GM23338 (cell line): Measurements from ENCODE around the gene NDRG2. TPM values are rescaled to one million over a fixed set of nuclear protein-coding genes. Genes with fewer than 3 reads are reported as not detected.

ENCODE experiments used
- ATAC-seq: fragments of 200-7000 bp; cut with Tn5 transposase; 3 replicates; pipeline ENCODE4 v1.9.1; 2020
- DNase-seq: peaks from one replicate; pipeline ENCODE4 v3.0.0-alpha.2; 2015; ENCODE audit warnings: low spot score
- H2AFZ ChIP-seq: fragments of 200-600 bp; sonication (generic); 2 replicates; pipeline ENCODE4 v1.8.0; 2016; ENCODE audit warnings: antibody characterized with exemption, mild to moderate bottlenecking, moderate library complexity
- H3F3A ChIP-seq: fragments of 200-600 bp; sonication (generic); replicated peaks from 2 replicates; pipeline ENCODE4 v1.8.0; 2017; ENCODE audit warnings: antibody characterized with exemption, mixed run types, low read depth
- H3K27ac ChIP-seq: fragments of 200-600 bp; sonication (generic); 2 replicates; pipeline ENCODE4 v1.6.1; 2016; ENCODE audit warnings: low read depth
- H3K27me3 ChIP-seq: fragments of 200-600 bp; sonication (generic); 2 replicates; pipeline ENCODE4 v1.8.0; 2016; ENCODE audit warnings: mild to moderate bottlenecking, mixed run types, moderate library complexity; ENCODE audit not compliant: insufficient read depth
- H3K36me3 ChIP-seq: fragments of 200-600 bp; sonication (generic); 2 replicates; pipeline ENCODE4 v1.8.0; 2016; ENCODE audit warnings: mild to moderate bottlenecking; ENCODE audit not compliant: insufficient read depth
- H3K4me1 ChIP-seq: fragments of 200-600 bp; sonication (generic); 2 replicates; pipeline ENCODE4 v1.8.0; 2016; ENCODE audit warnings: mild to moderate bottlenecking, moderate library complexity; ENCODE audit not compliant: insufficient read depth
- H3K4me2 ChIP-seq: fragments of 200-600 bp; sonication (generic); 2 replicates; pipeline ENCODE4 v1.7.1; 2017; ENCODE audit warnings: mixed run types
- H3K4me3 ChIP-seq: fragments of 200-600 bp; sonication (generic); 2 replicates; pipeline ENCODE4 v1.6.1; 2016; ENCODE audit warnings: mixed run types
- H3K79me2 ChIP-seq: fragments of 200-600 bp; sonication (generic); replicated peaks from 2 replicates; pipeline ENCODE4 v1.8.0; 2017; ENCODE audit warnings: mild to moderate bottlenecking; ENCODE audit not compliant: insufficient read depth
- H3K9me2 ChIP-seq: fragments of 200-600 bp; sonication (generic); 2 replicates; pipeline ENCODE4 v1.8.0; 2017; ENCODE audit not compliant: insufficient read depth
- H4K20me1 ChIP-seq: fragments of 200-600 bp; sonication (generic); replicated peaks from 2 replicates; pipeline ENCODE4 v1.8.0; 2017; ENCODE audit warnings: mild to moderate bottlenecking; ENCODE audit not compliant: insufficient read depth
- H3K27ac Mint-ChIP-seq: 2 replicates; pipeline ENCODE4 v1.8.0; 2020; ENCODE audit warnings: inconsistent platforms, mild to moderate bottlenecking, moderate library complexity, mixed read lengths
- H3K27me3 Mint-ChIP-seq: 3 replicates; pipeline ENCODE4 v1.8.0; 2022; ENCODE audit warnings: low read depth, mild to moderate bottlenecking, moderate library complexity, mixed read lengths, inconsistent platforms; ENCODE audit not compliant: insufficient read depth, poor library complexity
- H3K36me3 Mint-ChIP-seq: 3 replicates; pipeline ENCODE4 v1.8.0; 2021; ENCODE audit warnings: low read depth, mild to moderate bottlenecking, inconsistent platforms, moderate library complexity, mixed read lengths
- H3K4me1 Mint-ChIP-seq: 3 replicates; pipeline ENCODE4 v1.8.0; 2020; ENCODE audit warnings: mild to moderate bottlenecking, inconsistent platforms, mixed read lengths
- H3K4me3 Mint-ChIP-seq: 3 replicates; pipeline ENCODE4 v1.8.0; 2021; ENCODE audit warnings: moderate library complexity, mild to moderate bottlenecking, inconsistent platforms, mixed read lengths
- H3K9me3 Mint-ChIP-seq: 3 replicates; pipeline ENCODE4 v1.8.0; 2020; ENCODE audit warnings: moderate library complexity, mild to moderate bottlenecking, inconsistent platforms, mixed read lengths
- EZH2 ChIP-seq: fragments of 200-600 bp; sonication (generic); IDR thresholded peaks from one replicate; pipeline ENCODE4 v1.8.0; 2017; ENCODE audit warnings: antibody characterized with exemption, mild to moderate bottlenecking, low read depth; ENCODE audit not compliant: unreplicated experiment
- JUNB ChIP-seq: IDR thresholded peaks from one replicate; pipeline ENCODE4 v1.6.1; 2016; ENCODE audit warnings: antibody characterized with exemption; ENCODE audit not compliant: unreplicated experiment
- POLR2AphosphoS5 ChIP-seq: IDR thresholded peaks from 2 replicates; pipeline ENCODE4 v1.6.1; 2016; ENCODE audit warnings: antibody characterized with exemption, low read depth
- STAT1 ChIP-seq: IDR thresholded peaks from one replicate; pipeline ENCODE4 v1.6.1; 2016; ENCODE audit warnings: antibody characterized with exemption; ENCODE audit not compliant: unreplicated experiment
- ZNF114 ChIP-seq: fragments of 250-450 bp; sonication (Bioruptor Pico); IDR thresholded peaks from 2 replicates; pipeline ENCODE4 v1.5.0; 2020; ENCODE audit warnings: mild to moderate bottlenecking, moderate library complexity
- ZNF331 ChIP-seq: fragments of 250-450 bp; sonication (Bioruptor Pico); IDR thresholded peaks from 2 replicates; pipeline ENCODE4 v1.5.0; 2020; ENCODE audit warnings: low read depth, mild to moderate bottlenecking, moderate library complexity
- polyA plus RNA-seq: library from polyadenylated mRNA; unstranded; fragments of >200 nt; fragmentation: Nextera tagmentation; extraction: Ambion mirVana; gene quantifications from 2 replicates; pipeline ENCODE4 v1.2.1, GENCODE V29; 2016
- total RNA-seq: library from RNA; depleted of rRNA; stranded (reverse); fragments of >200 nt; shearing (Covaris generic); gene quantifications from 2 replicates; pipeline ENCODE4 v1.2.3, GENCODE V29; 2014
- TF ChIP-seq, protein P1 (sequence below): IDR thresholded peaks from one replicate; pipeline ENCODE4 v1.6.1; 2018; ENCODE audit warnings: antibody characterized with exemption; ENCODE audit not compliant: unreplicated experiment
- TF ChIP-seq, protein P2 (sequence below): IDR thresholded peaks from 2 replicates; pipeline ENCODE4 v1.6.1; 2016; ENCODE audit warnings: antibody characterized with exemption
- TF ChIP-seq, protein P3 (sequence below): fragments of 250-450 bp; sonication (Bioruptor Pico); IDR thresholded peaks from 2 replicates; pipeline ENCODE4 v1.5.0; 2020; ENCODE audit warnings: mild to moderate bottlenecking, moderate library complexity
- TF ChIP-seq, protein P4 (sequence below), 2 experiments: fragments of 200-600 bp in 1 of 2; sonication (generic) in 1 of 2; conservative IDR thresholded peaks; 2 replicates each; pipeline versions ENCODE4 v1.5.1 to v1.6.1; 2016 to 2017; ENCODE audit warnings: antibody characterized with exemption in 2 of 2, low read depth in 2 of 2, mild to moderate bottlenecking in 2 of 2, moderate library complexity in 1 of 2

Gene NDRG2
- total and polyA plus RNA-seq, 2 experiments from 2014 or later = 8.8 to 20.6 TPM

DNA sequence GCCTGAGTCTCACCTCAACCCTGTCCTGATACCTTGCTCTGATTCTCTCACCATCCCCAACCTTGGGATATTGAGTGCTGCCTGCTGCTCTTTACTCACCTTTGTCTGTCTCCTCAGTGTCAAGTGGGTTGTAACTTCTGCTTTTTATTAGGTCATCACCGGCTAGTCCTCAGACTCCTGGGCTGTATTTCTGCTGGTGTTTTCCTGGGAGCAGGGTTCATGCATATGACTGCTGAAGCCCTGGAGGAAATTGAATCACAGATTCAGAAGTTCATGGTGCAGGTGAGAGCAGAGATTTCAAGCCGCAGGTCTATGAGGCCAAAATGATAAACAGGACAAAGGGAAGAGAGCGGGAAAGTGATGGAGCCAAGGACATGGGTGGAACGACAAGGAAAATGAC is 25.3 kb downstream of the NDRG2 start:
- no peak overlapping the region for H2AFZ ChIP-seq
- Mint-ChIP-seq H3K9me3 (no peaks in the 10 kb centered on the region), H3K27me3 (peaks cover 2% of the 10 kb centered on the region), H3K4me1 (peaks cover 23% of the 10 kb centered on the region), H3K36me3 (peaks cover 21% of the 10 kb centered on the region), H3K4me3 (no peak overlapping the region), H3K27ac (no peak overlapping the region)
- H3K9me2 ChIP-seq = no peaks in the 10 kb centered on the region
- H3K4me3 ChIP-seq = no peak overlapping the region
- H3K79me2 ChIP-seq = no peaks in the 10 kb centered on the region
- TF ChIP-seq JUNB (no peak), ZNF331 (CRISPR knock-in tag) (no peak), POLR2AphosphoS5 (no peak), STAT1 (no peak), ZNF114 (CRISPR knock-in tag) (no peak), EZH2 (no peak)
- TF ChIP-seq, protein P1, sequence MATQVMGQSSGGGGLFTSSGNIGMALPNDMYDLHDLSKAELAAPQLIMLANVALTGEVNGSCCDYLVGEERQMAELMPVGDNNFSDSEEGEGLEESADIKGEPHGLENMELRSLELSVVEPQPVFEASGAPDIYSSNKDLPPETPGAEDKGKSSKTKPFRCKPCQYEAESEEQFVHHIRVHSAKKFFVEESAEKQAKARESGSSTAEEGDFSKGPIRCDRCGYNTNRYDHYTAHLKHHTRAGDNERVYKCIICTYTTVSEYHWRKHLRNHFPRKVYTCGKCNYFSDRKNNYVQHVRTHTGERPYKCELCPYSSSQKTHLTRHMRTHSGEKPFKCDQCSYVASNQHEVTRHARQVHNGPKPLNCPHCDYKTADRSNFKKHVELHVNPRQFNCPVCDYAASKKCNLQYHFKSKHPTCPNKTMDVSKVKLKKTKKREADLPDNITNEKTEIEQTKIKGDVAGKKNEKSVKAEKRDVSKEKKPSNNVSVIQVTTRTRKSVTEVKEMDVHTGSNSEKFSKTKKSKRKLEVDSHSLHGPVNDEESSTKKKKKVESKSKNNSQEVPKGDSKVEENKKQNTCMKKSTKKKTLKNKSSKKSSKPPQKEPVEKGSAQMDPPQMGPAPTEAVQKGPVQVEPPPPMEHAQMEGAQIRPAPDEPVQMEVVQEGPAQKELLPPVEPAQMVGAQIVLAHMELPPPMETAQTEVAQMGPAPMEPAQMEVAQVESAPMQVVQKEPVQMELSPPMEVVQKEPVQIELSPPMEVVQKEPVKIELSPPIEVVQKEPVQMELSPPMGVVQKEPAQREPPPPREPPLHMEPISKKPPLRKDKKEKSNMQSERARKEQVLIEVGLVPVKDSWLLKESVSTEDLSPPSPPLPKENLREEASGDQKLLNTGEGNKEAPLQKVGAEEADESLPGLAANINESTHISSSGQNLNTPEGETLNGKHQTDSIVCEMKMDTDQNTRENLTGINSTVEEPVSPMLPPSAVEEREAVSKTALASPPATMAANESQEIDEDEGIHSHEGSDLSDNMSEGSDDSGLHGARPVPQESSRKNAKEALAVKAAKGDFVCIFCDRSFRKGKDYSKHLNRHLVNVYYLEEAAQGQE = no peak
- TF ChIP-seq, protein P2, sequence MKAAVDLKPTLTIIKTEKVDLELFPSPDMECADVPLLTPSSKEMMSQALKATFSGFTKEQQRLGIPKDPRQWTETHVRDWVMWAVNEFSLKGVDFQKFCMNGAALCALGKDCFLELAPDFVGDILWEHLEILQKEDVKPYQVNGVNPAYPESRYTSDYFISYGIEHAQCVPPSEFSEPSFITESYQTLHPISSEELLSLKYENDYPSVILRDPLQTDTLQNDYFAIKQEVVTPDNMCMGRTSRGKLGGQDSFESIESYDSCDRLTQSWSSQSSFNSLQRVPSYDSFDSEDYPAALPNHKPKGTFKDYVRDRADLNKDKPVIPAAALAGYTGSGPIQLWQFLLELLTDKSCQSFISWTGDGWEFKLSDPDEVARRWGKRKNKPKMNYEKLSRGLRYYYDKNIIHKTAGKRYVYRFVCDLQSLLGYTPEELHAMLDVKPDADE = no peak
- TF ChIP-seq, protein P3, sequence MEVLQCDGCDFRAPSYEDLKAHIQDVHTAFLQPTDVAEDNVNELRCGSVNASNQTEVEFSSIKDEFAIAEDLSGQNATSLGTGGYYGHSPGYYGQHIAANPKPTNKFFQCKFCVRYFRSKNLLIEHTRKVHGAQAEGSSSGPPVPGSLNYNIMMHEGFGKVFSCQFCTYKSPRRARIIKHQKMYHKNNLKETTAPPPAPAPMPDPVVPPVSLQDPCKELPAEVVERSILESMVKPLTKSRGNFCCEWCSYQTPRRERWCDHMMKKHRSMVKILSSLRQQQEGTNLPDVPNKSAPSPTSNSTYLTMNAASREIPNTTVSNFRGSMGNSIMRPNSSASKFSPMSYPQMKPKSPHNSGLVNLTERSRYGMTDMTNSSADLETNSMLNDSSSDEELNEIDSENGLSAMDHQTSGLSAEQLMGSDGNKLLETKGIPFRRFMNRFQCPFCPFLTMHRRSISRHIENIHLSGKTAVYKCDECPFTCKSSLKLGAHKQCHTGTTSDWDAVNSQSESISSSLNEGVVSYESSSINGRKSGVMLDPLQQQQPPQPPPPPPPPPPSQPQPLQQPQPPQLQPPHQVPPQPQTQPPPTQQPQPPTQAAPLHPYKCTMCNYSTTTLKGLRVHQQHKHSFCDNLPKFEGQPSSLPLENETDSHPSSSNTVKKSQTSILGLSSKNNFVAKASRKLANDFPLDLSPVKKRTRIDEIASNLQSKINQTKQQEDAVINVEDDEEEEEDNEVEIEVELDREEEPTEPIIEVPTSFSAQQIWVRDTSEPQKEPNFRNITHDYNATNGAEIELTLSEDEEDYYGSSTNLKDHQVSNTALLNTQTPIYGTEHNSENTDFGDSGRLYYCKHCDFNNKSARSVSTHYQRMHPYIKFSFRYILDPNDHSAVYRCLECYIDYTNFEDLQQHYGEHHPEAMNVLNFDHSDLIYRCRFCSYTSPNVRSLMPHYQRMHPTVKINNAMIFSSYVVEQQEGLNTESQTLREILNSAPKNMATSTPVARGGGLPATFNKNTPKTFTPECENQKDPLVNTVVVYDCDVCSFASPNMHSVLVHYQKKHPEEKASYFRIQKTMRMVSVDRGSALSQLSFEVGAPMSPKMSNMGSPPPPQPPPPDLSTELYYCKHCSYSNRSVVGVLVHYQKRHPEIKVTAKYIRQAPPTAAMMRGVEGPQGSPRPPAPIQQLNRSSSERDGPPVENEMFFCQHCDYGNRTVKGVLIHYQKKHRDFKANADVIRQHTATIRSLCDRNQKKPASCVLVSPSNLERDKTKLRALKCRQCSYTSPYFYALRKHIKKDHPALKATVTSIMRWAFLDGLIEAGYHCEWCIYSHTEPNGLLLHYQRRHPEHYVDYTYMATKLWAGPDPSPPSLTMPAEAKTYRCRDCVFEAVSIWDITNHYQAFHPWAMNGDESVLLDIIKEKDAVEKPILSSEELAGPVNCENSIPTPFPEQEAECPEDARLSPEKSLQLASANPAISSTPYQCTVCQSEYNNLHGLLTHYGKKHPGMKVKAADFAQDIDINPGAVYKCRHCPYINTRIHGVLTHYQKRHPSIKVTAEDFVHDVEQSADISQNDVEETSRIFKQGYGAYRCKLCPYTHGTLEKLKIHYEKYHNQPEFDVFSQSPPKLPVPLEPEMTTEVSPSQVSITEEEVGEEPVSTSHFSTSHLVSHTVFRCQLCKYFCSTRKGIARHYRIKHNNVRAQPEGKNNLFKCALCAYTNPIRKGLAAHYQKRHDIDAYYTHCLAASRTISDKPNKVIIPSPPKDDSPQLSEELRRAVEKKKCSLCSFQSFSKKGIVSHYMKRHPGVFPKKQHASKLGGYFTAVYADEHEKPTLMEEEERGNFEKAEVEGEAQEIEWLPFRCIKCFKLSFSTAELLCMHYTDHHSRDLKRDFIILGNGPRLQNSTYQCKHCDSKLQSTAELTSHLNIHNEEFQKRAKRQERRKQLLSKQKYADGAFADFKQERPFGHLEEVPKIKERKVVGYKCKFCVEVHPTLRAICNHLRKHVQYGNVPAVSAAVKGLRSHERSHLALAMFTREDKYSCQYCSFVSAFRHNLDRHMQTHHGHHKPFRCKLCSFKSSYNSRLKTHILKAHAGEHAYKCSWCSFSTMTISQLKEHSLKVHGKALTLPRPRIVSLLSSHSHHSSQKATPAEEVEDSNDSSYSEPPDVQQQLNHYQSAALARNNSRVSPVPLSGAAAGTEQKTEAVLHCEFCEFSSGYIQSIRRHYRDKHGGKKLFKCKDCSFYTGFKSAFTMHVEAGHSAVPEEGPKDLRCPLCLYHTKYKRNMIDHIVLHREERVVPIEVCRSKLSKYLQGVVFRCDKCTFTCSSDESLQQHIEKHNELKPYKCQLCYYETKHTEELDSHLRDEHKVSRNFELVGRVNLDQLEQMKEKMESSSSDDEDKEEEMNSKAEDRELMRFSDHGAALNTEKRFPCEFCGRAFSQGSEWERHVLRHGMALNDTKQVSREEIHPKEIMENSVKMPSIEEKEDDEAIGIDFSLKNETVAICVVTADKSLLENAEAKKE (CRISPR knock-in tag) = no peak
- TF ChIP-seq, protein P4, sequence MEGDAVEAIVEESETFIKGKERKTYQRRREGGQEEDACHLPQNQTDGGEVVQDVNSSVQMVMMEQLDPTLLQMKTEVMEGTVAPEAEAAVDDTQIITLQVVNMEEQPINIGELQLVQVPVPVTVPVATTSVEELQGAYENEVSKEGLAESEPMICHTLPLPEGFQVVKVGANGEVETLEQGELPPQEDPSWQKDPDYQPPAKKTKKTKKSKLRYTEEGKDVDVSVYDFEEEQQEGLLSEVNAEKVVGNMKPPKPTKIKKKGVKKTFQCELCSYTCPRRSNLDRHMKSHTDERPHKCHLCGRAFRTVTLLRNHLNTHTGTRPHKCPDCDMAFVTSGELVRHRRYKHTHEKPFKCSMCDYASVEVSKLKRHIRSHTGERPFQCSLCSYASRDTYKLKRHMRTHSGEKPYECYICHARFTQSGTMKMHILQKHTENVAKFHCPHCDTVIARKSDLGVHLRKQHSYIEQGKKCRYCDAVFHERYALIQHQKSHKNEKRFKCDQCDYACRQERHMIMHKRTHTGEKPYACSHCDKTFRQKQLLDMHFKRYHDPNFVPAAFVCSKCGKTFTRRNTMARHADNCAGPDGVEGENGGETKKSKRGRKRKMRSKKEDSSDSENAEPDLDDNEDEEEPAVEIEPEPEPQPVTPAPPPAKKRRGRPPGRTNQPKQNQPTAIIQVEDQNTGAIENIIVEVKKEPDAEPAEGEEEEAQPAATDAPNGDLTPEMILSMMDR (conservative IDR thresholded peaks at IDR 0.05; ENCODE audit: low read depth in 2 of 2) = no peak
- H3K4me1 ChIP-seq = peaks cover 6% of the 10 kb centered on the region
- DNase-seq (no peak), ATAC-seq (no peak)
- H4K20me1 ChIP-seq = no peaks in the 10 kb centered on the region
- H3K36me3 ChIP-seq = peaks cover 19% of the 10 kb centered on the region
- H3F3A ChIP-seq = 0 out of 2 replicates have a peak, but pooled peaks cover 4% of the 10 kb centered on the region
- H3K27ac ChIP-seq = no peak overlapping the region
- H3K27me3 ChIP-seq = no peaks in the 10 kb centered on the region
- H3K4me2 ChIP-seq = no peak overlapping the region
